ENCODE data around the gene IL4R. TPM values are rescaled to one million over a fixed set of nuclear protein-coding genes. Genes with fewer than 3 reads are reported as not detected.

IL4R gene
- total RNA-seq, 1 experiment from 2014 or later, result 99.0 TPM

DNA sequence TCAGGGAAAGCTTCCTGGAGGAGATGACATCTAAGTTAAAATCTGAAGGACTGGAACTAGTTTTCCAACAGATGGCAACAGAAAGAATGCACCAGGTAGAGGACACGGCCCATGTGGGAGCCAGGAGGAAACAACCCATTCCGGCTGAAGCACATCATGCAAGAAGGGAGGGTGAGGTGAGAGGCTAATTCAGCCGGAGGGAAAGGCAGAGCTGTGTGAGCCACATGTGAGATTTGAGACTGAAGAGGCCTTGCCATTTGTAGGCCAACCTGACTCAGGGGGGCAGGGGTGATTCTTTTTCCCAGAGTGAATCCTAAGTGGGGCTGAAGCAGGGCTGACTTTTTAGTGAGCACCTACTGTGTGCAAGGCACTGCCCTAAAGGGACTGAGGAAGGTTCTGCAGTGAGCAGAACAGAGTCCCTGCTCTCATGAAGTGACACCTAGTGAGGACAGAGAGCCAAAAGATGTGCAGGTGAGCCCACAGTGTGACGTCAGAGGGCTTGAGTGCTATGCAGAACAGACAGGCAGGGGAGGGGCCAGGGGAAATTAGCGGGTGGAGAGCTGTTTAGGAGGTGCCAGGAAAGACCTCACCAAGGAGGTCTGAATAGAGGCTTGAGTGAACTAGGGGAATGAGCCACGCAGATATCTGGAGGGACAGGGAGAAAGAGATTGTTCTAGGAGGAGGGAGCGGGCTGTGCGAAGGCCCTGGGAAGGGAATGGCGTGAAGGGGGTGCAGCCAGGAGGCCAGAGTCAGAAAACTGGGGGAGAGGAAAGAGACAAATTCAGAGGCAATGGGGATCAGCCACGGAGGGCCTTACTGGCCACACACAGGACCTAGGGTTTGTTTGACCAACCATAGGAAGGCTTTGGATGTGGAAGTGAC, 68.4 kb downstream of the IL4R start:
- peaks cover 91% of the 10 kb centered on the region for H3K27me3 Mint-ChIP-seq (ENCODE audit: unreplicated experiment)
- DNase-seq, result no peak
- intact Hi-C loops (cut with micrococcal nuclease; ENCODE audit: unreplicated experiment), result no loop called here
- H3K27ac Mint-ChIP-seq (ENCODE audit: unreplicated experiment), result no peak overlapping the region
- no TSS peak for BruUV-seq (replicated peaks)
- no peak overlapping the region for H3K4me3 Mint-ChIP-seq (ENCODE audit: low read depth, unreplicated experiment)
- no peaks in the 10 kb centered on the region for H3K4me1 Mint-ChIP-seq (ENCODE audit: low read depth, unreplicated experiment)
- CTCF ChIA-PET, result no interaction called here
- H3K9me3 Mint-ChIP-seq (ENCODE audit: low read depth, unreplicated experiment), result no peaks in the 10 kb centered on the region
- no peaks in the 10 kb centered on the region for H3K36me3 Mint-ChIP-seq (ENCODE audit: insufficient read depth, unreplicated experiment)
- no peak for TF ChIP-seq CTCF (IDR thresholded peaks at IDR 0.05; ENCODE audit: unreplicated experiment)

GRCh38 chr16:27383556-27384243, 69.9 kb downstream of the IL4R start:
- Mint-ChIP-seq H3K36me3 (ENCODE audit: insufficient read depth, unreplicated experiment) (no peaks in the 10 kb centered on the region), H3K27me3 (ENCODE audit: unreplicated experiment) (peaks cover 91% of the 10 kb centered on the region), H3K9me3 (ENCODE audit: low read depth, unreplicated experiment) (no peaks in the 10 kb centered on the region), H3K4me1 (ENCODE audit: low read depth, unreplicated experiment) (no peaks in the 10 kb centered on the region), H3K4me3 (ENCODE audit: low read depth, unreplicated experiment) (no peak overlapping the region), H3K27ac (ENCODE audit: unreplicated experiment) (no peak overlapping the region)
- no TSS peak for BruUV-seq (replicated peaks)
- intact Hi-C loops (cut with micrococcal nuclease; ENCODE audit: unreplicated experiment), result no loop called here
- no peak for DNase-seq
- TF ChIP-seq CTCF (IDR thresholded peaks at IDR 0.05; ENCODE audit: unreplicated experiment), result no peak
- CTCF ChIA-PET, result no interaction called here

DNA sequence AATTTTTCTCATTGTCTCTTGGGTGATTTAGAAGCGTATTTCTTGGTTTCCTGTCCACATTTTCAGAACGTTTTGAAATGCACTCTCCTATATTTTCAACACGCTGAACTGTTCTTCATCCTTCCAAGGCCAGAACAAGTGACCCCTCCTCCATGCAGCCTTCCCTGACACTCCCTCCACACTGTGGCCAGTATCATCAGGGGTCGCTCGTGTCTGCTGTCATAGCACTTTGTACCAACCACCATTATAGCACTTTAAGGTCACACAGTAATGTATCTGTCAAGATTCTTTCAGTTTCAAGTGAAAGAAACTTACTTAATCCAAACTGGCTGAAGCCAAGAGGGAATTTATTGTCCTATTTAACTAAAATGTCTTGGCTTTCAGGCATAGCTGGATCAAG, 70.7 kb downstream of the IL4R start:
- Mint-ChIP-seq H3K9me3 (ENCODE audit: low read depth, unreplicated experiment) (peaks cover 2% of the 10 kb centered on the region), H3K36me3 (ENCODE audit: insufficient read depth, unreplicated experiment) (no peaks in the 10 kb centered on the region), H3K27ac (ENCODE audit: unreplicated experiment) (no peak overlapping the region), H3K4me3 (ENCODE audit: low read depth, unreplicated experiment) (no peak overlapping the region), H3K4me1 (ENCODE audit: low read depth, unreplicated experiment) (no peaks in the 10 kb centered on the region), H3K27me3 (ENCODE audit: unreplicated experiment) (peaks cover 91% of the 10 kb centered on the region)
- intact Hi-C loops (cut with micrococcal nuclease; ENCODE audit: unreplicated experiment), result no loop called here
- no peak for TF ChIP-seq CTCF (IDR thresholded peaks at IDR 0.05; ENCODE audit: unreplicated experiment)
- CTCF ChIA-PET, result no interaction called here
- no peak for DNase-seq
- no TSS peak for BruUV-seq (replicated peaks)

DNA sequence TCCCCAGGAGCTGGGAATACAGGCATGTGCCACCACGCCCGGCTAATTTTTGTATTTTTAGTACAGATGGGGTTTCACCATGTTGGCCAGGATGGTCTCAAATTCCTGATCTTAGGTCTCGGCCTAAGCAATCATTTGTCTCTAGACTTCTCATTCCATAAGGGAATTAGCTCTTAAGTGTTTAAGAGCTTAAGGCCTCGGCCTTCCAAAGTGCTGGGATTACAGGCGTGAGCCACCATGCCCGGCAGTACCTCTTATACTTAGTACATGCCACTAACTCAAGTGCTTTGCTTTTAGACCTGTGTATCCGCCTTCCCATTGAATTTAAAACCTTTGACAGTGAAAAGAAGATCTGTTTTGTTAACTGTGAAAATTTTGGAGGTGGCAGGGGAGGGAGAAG, 71.6 kb downstream of the IL4R start:
- Mint-ChIP-seq H3K4me1 (ENCODE audit: low read depth, unreplicated experiment) (no peaks in the 10 kb centered on the region), H3K36me3 (ENCODE audit: insufficient read depth, unreplicated experiment) (no peaks in the 10 kb centered on the region), H3K27me3 (ENCODE audit: unreplicated experiment) (peaks cover 89% of the 10 kb centered on the region), H3K27ac (ENCODE audit: unreplicated experiment) (no peak overlapping the region), H3K4me3 (ENCODE audit: low read depth, unreplicated experiment) (no peak overlapping the region), H3K9me3 (ENCODE audit: low read depth, unreplicated experiment) (peaks cover 4% of the 10 kb centered on the region)
- intact Hi-C loops (cut with micrococcal nuclease; ENCODE audit: unreplicated experiment), result no loop called here
- CTCF ChIA-PET, result no interaction called here
- BruUV-seq (replicated peaks), result no TSS peak
- TF ChIP-seq CTCF (IDR thresholded peaks at IDR 0.05; ENCODE audit: unreplicated experiment), result no peak
- DNase-seq, result no peak
